CD4-positive, alpha-beta T cell treated with Interleukin-21 for 1 hour (primary cell): ENCODE data around the gene HOXD13.

Experiments
- DNase-seq: peaks from one replicate; pipeline ENCODE4 v3.0.0-alpha.2; 2020

The HOXD13 gene

DNA sequence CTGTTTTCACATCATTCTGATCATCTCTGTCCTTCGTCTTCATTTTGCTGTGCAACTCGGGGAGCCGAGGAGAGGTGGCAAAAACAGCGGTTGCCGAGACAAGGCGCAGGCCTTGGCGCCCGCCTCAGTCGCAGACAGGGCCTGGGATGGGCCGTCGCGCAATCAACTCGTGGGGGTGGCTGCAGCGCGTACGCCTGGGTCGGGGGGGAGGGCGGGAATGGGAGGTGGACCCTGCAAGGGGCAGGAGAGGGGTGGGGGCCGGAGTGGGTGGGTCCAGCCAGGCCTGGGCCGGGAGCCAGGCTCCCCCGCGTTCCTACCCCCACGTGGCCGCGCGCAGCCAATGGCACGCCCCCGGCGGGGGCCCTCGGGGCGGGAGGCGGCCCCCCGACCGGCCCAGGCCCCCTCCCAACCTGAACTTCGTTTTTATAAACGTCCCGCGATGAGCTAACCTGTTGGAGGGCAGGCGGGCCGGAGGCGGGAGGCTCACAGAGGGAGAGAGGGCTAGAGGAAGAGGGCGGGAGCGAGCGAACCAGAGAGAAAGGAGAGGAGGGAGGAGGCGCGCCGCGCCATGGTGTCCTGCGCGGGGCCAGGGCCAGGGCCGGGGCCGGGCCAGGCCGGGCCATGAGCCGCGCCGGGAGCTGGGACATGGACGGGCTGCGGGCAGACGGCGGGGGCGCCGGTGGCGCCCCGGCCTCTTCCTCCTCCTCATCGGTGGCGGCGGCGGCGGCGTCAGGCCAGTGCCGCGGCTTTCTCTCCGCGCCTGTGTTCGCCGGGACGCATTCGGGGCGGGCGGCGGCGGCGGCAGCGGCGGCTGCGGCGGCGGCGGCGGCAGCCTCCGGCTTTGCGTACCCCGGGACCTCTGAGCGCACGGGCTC is at the start of gene HOXD13:
HOXD13 (plus strand) TSS at position 452 of the 875 bp plus-strand sequence; CDS start at position 622, 170 bp downstream.
- no peak for DNase-seq

DNA sequence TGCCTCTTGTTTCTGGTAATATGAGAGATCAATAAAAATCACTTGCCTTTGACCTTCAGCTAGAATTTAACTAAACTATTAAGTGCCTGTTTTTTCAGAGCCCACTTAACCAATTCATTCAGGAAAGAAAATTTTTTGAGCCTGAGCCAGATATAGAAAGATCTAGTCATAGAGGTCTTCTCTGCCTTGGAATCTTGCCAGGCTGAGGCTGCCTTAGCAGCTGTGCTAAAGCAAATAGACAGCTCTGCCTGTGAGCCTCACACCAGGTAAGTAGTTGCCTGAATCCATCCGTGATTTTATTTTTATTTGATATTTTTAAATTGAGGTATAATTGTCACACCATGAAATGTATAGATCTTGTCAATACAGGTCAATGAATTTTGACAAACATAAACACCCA is 36.1 kb upstream of the HOXD13 start:
- DNase-seq = no peak

DNA sequence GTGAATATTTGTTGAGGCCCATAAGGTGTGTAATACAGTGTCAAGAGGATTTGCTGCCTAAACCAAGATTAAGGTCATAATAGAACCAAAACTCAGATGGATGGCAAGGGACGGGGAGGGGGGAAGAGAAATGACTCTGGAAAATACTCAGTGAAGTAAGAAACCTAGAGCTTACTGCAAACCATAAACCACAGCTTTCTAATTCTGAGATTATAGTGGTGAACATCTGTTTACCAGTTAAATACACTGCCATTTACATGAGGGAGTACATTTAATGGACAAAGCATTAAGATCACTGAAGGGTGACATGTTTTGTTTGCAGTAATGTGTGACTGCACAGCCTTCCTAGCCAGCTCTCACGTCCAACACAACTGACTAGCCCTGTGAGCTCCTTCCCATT is 28.6 kb upstream of the HOXD13 start:
- DNase-seq = no peak

DNA sequence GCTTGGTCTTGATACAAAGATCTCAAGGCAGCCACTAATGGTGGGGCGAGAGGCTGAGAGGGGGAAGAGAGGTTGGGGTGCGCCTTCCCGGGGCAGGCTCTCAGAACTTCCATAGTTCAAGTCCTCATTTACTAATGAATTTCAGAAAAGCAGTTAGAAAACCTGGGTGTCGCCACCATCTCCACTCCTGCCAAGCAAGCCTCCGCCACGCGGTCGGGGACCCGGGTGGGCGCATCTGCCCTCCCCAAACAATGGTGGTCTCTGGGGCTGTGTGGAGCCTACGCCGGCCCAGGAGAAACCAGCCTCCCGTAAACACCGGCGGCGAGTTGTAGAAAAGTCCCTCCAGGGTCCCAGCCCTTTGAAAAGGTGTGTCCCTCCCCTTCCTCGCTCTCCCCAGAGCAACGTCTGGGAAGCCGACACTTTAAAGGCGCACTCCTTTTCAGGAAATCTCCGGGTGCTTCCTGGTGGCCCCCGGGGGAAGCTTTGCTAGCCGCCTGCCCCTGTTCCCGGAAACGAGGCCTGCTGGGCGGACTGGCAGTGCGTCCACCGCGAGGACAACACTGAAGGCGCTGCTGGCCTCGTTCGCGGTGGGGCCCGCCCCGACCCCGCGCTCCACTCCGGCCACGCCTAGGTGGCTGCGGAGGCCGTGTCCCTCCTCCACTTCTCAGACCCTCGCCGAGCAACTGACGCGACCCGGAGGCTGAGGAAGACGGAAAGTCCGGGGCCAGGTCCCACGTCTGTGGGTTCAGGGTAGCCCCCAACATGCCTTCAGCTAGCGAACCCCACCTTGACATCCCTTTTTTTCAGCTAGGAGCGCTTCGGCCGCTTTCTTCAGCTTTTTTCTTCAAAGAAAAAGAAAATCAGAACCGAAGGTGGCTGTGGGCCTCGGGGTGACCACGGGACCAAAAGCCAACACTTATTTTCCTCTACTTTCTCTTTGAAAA is 25.6 kb upstream of the HOXD13 start:
- no peak for DNase-seq

DNA sequence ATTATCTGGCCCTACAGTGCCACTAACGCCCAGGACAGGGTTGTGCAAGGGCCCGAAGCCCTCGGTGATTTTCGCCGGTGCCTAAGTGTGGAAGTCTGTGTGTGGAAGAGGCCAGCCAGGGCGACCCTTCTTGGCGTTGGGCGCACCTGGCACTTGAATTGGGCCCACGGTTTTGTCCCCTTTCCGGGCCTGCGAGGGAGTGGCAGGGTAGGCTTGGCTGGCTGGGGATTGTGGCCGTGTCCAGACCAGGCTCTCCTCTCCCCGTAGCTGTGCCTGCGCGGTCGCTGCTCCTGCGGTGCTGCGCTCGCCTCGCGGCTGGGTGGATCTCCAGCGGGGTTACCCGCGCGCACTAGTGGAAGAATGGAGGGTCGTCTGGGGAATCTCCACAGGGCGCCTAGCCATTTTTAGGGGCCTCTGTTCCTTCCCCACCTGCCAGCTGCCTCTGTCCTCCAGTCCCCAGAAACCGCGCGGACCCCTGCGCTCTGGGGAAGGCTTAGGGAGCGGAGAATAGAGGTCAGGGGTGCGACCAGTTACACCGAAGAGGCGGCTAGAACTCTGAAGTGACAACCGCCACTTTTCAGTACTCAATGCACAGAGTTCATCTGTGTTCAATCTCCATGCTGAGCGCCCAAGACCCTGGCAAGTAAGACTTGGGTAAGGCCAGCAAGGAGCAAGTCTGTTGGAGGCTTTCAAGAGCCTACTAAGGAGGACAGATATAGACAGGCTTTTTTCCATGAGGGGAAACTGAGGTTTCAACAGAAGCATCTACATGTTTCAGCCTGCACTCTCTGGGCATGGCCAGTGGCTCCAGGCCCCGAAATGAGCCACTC is 24.7 kb upstream of the HOXD13 start:
- no peak for DNase-seq

DNA sequence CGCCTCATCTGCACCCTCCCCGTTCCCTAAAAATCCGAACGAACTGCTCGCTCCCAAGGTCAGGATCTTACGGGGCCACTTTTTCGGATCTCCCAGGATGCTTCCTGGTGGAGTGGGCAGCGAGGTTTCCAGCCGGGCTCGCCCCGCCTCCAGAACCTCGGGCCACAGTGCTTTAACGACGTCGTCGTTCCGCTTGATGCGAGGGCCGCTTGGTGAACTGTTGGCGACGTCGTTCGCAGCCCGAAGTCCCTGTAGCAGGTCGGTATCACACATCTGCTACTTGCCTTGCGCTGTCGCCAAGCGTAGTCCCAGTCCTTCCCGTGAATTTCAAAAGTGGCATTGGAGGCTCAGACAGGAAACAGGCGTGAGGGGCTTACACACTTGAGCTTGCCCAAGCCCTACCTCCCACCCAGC is 24.1 kb upstream of the HOXD13 start:
- no peak for DNase-seq

DNA sequence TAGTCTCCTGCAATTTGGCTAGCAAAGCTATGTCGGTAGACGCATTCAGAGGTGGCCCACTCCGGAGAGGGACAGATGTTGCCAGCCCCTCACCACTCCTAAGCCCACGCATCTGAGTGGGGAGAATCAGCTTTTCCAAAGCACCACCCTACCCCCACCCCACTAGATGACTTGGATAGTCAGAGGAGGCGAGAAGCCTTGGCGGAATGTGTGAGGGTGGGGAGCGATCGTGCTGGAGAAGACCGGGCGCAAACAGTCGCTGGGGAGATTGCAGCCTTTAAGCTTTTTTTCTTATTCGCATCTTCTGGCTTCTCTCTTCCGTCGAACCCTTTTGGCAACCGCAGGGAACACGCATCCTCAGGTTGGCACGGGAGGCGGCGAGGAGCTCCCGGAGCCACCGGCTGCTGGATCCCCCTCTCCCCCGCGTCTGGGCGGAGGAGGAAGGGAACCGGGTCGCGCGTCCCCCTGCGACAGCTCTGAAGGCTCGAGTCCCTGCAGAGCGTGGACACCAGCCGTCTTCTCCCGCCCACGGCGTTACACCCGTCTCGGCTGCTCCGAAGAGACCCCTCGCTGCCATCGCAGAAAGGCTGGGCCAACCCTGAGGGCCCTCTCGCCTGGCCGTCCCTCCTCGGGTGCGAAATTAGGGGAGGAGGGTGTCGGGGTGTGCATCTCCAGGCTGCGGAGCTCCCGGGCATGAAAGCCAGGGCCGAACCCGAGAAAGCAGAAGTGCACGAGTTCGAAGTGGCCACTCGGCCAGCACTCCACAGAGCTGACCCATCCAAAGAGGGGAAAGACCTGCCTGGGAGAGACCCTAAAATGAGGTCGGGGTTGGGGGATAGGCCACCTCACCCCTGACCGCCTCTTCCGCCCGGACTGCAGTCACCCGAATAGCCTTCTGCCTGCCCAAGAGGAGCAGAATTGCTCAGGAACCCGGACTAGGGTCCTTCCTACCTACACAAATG is 20.9 kb upstream of the HOXD13 start:
- DNase-seq = no peak

DNA sequence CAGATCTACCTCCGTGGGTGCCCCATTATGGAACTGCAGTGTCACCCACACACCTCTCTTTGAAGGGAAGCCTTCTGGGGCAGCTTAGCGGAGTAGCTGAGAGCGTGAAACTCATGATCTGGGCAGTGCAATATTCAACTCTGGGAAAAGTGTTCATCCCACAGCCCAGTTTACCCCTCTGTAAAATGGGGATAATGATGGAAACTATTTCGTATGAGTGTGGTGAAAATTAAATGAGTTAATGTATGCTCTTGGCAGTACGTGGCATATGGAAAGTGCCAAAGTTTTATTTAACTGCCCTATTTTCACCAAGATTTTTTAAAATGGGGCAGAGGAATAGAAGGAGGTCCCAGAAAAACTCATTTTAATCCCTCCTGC is 20.2 kb upstream of the HOXD13 start:
- no peak for DNase-seq

DNA sequence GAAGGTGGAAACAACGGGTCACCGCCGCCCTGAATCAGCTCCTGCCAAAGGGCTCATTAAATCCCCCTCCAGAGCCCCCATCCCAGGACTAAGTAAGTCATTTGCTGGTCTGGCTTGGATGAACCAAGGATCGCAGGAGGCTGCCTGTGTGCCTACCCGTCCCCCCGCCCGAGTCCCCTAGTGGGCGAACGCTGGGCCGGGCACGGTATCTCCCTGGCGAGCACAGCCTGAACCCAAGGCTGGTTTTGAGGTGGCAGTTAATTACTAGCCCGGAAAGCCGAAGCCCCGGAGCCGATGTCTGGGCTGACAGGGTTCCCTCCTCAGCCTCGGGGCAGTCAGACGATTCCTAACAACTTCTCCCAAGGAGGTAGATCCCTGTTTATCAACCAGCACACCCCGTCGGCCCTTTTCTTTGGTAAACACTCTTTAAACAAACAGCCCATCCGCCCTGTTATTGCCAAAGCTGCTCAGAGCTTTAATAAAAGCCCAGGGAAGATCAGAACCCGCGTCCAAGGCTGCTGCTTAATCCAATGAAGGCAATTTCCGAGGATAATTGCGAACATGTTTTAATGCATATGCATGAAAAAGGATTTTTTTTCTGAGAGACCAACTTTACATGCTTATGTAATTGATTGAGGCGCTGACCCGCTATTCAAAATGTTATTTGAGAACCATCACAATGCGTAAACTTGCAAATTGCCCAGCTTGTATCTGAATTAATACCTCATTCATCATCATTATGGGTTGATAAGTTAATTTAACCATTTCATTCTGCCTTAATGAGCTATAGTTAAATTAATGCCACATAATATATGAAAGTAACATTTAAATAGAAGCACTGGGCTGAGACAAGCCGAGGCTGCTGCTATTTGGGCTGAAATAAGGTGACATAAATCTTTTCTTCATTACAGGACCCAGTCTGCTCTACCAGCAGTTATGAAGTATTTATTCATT is 19.3 kb upstream of the HOXD13 start:
- DNase-seq = no peak

DNA sequence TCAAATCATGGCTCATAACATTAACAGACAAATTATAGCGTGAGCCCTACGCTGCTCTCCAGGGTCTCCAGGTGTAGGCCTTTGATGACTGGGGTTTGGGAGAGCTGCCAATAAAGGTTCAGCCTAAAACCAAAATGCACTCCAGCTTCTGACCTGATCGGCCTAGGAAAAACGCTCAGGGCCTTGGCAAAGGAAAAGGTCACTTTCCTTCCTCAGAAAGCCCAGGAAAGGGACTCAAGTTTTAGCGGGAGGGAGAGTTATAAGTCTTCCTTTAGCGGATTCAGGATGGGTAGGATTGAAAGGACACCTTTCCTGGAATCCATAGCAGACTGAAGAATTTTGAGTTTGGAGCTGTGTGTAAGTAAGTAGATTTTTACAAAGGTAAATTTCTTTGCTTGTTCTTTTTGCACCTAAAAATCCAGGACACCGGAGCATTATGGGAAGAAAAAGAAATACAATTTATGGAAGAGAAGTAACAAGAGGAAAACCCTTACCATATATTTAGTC is 17.5 kb upstream of the HOXD13 start:
- no peak for DNase-seq

DNA sequence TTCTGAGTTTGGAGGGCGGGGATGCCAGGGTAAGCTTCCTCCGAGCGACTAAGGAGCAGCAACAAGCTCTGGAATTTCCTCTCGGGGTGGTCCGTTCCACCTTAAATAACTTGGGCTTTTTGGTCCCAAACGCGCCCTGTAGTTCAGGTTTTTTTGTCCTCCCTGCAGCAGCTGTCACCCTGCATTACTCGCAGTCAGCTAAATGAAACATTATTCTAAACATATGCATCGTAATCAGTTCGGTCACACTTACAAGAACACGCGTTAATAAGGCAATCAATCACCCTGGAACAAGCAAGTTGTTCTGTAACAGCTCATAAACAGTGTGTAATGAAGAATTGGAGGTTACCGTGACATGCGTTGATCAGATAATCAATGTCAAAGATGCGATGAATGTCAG is 17.0 kb upstream of the HOXD13 start:
- DNase-seq = no peak

DNA sequence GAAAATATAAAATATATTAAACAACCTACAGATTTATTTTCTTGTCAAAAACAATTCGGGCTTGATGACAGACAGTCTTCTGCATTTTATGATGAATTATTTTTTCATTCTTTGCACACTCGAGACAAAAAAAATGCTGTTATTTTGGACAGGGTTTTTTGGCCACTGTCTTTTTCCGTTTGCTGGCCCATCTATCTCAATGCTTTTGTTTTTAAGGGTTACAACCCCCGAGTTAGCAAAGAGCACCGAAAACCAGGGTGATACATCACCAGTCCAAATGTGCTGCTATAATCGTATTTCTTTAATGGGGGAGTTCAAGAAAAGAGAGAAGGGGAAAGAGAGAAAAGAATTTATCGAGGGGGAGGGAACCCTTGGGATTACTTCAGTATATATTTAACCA is 16.5 kb upstream of the HOXD13 start:
- no peak for DNase-seq

DNA sequence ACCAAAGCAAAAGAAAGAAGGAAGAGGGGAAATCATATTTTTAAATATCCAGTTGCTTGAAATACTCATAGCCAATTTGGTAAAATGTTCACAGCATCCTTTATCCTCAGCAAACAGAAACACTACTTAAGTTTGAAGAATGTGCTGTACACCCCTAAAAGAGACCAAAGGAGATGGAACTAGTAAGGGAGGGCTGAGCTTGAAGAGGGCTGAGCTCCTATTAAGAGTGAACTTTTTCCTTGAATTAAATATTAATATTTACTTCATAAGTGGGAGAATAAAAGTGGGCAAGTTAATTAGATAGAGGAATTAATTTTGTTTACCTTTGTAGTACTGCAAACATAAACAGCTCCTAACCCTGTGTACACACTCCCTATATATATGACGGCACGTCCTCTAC is 15.7 kb upstream of the HOXD13 start:
- no peak for DNase-seq

DNA sequence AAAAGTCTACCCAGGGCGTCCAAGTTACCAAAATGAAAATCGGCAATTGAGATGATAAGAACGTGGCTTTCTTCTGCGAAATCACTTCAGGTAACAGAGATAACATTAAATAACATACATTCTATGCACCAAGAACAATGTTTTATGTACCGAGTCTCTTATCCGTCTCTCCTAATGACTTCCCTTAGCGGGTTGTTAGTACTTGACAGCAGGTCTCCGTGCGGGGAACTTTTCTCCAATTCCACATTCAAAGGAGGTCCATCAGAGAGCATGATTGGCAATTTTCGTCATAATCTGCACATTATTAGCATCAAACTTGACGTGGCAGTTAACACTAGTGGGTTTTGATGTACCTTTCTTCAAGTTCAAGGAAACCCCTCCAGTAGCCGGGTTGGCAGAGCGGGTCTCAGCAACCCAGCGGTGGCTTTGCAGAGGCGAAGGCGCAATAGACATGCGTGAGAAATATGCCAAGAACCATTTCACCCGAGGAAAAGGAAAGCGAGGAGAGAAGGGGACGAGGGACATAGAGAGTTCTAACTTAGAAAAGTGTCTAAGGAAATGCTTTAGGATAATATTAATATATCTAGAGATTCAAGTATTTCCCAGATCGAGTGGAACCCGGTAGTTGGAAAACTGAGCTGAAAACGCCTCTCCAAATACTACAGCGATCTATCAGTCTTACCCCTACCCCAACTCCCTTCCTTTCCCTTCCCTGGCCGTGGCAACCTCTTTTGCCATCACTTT is 13.8 kb upstream of the HOXD13 start:
- no peak for DNase-seq

DNA sequence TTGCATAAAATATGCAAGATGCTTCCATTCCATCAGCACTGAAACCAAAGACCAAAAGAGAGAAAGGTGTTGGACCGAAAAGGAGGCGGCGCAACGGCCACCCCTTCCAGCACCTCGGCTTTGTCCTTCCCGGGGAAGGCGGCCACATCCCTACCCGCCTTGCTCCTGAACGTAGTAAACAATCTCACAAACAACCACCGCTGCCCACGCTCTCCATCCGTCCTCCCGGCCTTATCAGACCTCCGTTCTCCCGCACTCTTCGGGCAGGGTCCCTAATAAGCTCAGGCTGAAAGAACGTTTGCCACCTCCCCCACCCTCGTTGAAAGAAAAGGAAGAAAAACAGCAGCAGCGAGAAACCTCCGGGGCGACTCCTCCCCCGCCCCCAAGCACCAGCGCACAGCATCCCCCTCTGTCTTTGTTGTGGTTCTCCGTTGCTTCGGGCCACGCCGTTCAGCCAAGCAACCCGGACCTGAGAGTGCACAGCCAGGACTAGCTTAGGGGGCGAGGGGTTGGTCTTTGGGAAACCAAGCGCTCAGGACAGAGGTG is 13.2 kb upstream of the HOXD13 start:
- no peak for DNase-seq

DNA sequence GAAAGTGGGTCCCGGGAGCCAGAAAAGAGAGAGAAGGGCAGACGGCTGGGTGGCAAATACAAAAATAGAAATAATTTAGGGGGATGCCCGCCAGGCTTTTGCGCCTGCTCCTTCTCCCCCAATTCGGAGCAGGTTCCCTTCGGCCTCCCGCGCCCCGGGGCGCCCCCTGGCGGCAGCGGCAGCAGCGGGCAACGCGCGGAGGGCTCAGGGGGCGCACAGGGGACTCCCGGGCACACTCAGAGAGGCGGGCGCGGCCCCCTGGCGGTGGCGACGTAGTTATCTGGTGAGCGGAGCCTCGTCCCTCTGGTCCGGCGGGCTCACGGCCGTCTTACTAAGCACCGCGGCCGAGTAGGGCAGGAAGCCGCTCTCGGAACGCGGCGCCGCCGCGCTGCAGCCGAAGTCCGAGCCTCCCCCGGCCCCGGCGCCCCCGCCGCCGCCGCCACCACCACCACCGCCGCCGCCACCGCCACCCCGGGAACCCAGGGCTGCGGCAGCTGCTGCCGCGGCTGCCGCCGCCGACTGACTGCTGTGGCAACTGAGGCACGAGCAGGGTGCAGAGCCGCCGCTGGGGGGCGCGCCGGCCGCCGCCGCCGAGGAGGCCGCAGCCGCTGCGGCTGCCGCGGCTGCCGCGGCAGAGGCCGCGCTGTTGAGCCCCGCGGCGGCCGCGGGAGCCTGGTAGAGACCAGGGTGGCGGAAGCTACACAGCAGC is 12.5 kb upstream of the HOXD13 start:
- no peak for DNase-seq

DNA sequence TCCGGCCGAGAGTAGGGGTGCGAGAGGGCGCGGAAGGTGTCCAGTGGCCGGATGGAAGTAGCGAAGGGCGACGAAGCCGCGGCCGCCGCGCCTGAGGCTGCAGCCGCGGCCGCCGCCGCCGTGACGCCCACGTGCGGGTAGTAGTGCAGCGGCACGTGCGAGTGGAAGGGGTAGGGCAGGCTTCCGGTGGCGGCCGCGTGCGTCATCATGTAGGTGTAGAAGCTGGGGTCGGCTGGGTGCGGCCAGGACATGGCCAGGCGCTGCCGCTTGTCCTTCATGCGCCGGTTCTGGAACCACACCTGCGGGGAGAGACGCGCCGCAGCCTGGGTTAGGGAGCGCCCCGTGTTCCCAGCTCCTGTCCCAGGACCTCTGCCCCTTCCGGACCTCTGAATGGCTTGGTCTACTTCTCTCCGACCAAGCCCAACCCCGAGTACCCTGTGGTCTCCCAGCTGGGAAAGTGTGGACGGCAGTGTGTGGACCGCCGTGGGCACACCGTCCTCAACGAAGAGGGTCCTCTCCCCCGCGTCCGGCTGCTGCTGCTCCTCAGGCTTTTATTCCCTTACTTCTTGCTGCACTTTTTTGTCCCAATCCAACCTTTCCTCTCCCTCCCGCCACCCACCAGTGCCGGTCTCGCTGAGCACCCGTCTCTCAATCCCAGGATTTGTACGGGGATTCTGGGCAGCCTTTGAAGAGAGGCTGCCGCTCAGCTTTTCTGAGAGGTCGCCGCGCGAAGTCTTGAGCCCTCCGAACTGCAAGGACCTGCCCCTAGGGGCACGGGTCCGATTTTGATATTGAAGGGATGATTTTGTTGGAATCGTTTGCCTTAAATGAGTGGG is 11.8 kb upstream of the HOXD13 start:
- DNase-seq = no peak
